RWPE1 (cell line): ENCODE data around the gene ZNF518B.

Experiments
- CTCF ChIA-PET: fragments of 350-600 bp; sonication (Branson Sonifier 250); formaldehyde crosslinking; extraction: SDS; loops from one replicate; lab custom pipeline; 2021; lab: Yijun Ruan, JAX
- POLR2A ChIA-PET: fragments of 400-600 bp; formaldehyde crosslinking; extraction: SDS; loops from one replicate; lab custom pipeline; 2020; ENCODE audit warnings: antibody characterized with exemption; ENCODE audit not compliant: low non-redundant PET; lab: Yijun Ruan, JAX
- DNase-seq: peaks from one replicate; pipeline ENCODE4 v3.0.0; 2012; ENCODE audit warnings: low spot score
- H3K27ac ChIP-seq: fragments of 450-650 bp; 2 replicates; pipeline ENCODE4 v1.5.1; 2017
- CTCF ChIP-seq: fragments of 450-650 bp; conservative IDR thresholded peaks from 2 replicates; pipeline ENCODE4 v1.5.1; 2017; ENCODE audit warnings: low read depth, mild to moderate bottlenecking

ZNF518B gene, protein sequence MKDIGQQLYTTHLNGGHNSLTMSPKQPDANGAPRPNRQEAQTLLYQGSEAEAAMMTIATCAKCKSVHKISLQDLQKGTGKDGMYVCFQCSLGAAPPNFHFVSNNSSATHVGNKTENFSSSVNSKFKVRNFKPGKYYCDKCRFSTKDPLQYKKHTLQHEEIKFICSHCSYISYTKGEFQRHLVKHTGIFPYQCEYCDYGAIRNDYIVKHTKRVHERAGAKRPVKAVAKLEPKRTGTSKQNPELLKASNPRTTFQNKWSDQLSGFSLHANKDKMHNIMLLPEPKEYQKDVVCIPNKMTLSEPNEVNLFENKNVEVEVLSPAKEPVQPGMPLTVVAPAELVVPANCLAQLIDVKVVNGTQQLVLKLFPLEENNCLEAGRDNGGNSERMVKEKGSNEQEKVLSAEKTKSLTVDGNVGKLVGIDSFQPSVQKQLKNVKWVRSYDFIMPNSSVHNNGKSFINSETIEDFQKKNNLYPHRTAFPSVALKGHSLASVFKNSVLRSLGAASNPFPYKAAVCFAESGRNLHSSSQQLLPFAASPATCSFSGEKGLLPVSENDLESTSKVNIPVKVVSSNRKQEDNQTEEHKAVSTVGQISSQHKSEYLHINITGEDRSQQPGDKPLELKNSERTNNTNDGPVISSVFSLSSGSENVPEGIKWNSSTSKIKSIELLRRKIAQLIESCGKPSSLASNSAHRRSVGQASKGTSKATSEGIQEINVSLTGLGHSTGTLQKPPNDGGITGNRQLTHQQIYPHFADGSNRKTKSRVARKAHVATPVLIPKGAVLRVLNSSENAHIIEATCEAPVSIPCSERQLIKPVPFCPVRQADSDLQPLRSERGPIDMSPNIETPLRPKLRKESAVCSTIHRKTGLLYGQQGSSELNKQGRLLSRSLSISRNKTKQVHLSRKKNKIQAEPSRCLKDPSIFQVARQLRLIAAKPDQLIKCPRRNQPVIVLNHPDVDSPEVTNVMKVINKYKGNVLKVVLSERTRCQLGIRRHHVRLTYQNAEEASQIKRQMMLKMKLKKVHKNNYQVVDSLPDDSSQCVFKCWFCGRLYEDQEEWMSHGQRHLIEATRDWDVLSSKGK

GRCh38 chr4:10457255-10457801 is at the start of gene ZNF518B:
ZNF518B (minus strand) TSS chr4:10457426; CDS start chr4:10446328, 11,098 bp downstream.
- no peak for TF ChIP-seq CTCF
- peak within 1 kb of the TSS; percentile 65 for H3K27ac ChIP-seq
- ChIA-PET CTCF (interaction anchor here (0.6 to 1.3 kb wide), 4 partner anchors 47 to 1903 kb away, joined by 3 to 5 read pairs (median 3); no protein-coding TSS in a partner anchor), POLR2A (no interaction called here)
- peak; percentile 79 for DNase-seq

DNA sequence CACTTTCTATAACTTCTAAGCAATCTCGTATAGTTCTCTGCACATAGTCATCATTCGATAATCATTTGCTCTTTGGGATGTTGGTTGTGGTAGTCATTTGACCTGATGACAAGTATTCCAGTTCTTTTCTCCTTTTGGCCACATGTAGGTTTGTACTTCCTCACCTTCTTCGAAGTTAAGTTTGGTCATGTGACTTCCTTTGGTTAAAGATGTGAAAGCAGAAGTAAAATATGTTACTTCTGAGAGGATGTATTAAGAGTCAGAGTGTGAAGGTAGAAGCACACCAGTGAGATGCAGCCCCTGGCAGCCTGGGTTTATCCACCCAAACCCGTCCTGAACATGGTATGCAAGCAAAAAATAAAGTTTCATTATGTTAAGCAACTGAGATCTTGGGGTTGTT is 48.9 kb upstream of the ZNF518B start:
- no peak for DNase-seq
- H3K27ac ChIP-seq: no peak overlapping the region
- ChIA-PET CTCF (no interaction called here), POLR2A (no interaction called here)
- TF ChIP-seq CTCF: no peak

DNA sequence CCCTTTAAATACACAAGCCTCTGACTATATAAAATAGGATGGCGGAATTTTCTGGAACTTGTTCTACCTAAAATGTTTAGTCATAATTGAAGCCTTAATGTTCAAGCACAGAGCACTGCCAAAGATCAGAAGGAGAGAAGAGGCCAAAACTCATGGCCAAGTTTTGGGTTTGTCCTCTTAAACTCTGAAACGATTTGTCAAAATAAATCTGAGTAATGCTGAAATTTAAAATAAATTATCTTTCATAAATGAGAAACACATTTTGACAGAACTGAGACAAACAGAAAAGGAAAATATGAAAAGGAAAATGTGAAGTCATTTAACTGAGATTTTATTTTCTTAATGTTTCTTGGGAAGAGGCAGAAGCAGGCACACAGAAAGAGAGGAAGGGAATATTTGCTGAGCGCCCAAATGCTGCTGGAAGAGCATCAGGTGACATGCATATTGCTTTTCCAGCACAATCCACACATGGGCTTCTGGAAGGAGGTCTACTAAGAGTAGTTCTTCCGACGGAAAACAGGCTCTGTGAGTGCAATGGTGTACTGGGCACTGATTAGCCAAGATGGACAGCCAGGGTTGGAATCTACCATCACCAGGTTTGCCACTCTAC is 47.4 kb upstream of the ZNF518B start:
- DNase-seq: no peak
- no peak for TF ChIP-seq CTCF
- POLR2A ChIA-PET: no interaction called here
- CTCF ChIA-PET: no interaction called here
- no peak overlapping the region for H3K27ac ChIP-seq

DNA sequence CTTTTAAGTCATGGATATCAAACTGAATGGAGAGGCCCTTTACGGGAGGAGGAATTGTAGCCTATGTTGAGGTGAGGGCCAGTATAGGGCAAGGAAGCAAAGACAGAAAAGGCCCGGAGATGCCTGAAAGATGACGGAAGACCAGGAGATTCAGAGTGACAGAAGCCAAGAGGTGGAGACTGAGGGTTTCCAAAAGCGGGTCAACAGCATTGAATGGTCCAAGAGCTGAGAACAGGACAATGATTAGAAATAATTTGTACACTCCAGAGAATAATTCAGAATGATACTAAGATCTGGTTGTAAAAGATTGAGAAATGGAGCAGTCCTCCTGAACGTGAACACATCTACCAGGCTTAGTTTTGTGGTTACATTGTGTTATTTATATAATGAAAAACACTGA is 45.5 kb upstream of the ZNF518B start:
- H3K27ac ChIP-seq: no peak overlapping the region
- DNase-seq: no peak
- TF ChIP-seq CTCF: no peak
- ChIA-PET POLR2A (no interaction called here), CTCF (interaction anchor here (0.7 kb wide), 1 partner anchor 9 kb away, joined by 3 read pairs; no protein-coding TSS in a partner anchor)

GRCh38 chr4:10500776-10501175 is 43.5 kb upstream of the ZNF518B start:
- DNase-seq: no peak
- no peak for TF ChIP-seq CTCF
- no peak overlapping the region for H3K27ac ChIP-seq
- CTCF ChIA-PET: no interaction called here
- POLR2A ChIA-PET: no interaction called here

DNA sequence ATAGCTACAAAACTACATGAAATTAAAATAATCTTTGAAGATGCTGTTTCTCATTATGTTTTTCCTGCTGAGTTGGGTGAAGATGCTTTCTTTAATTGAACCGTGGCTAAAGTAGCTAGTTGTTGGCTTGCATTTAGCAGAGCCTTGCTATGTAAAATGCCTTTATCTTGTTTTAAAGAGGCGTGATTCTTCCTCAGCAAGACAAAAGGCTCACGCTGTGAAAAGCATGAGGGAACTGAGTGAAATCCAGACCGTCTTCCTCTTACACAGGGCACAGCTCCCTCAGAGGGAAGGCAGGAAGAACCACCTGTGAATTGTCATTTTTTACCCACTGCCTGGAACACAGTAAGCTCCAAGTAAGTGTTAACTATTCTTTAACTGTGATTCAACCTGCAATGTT is 39.0 kb upstream of the ZNF518B start:
- POLR2A ChIA-PET: no interaction called here
- CTCF ChIA-PET: no interaction called here
- no peak overlapping the region for H3K27ac ChIP-seq
- no peak for DNase-seq
- TF ChIP-seq CTCF: no peak
